Endothelial cell of umbilical vein (primary cell): Measurements from ENCODE around the gene ATXN7. TPM values are rescaled to one million over a fixed set of nuclear protein-coding genes. Genes with fewer than 3 reads are reported as not detected.
A peak's percentile ranks its signal among the peaks of the same experiment; 100 is the strongest.

Experiments used
- BruUV-seq: library from RNA; stranded (reverse); fragments of 400-500 nt; replicated peaks from 2 replicates; lab custom pipeline; 2021; lab: Mats Ljungman, UMichigan
- CTCF ChIA-PET: fragments of 300-600, 350-600 bp; sonication (Branson Sonifier 250); formaldehyde crosslinking; loops from one replicate; lab custom pipeline; 2021; ENCODE audit warnings: antibody characterized with exemption, inconsistent platforms; lab: Charles Lee
- POLR2A ChIA-PET: fragments of 300-600, 350-600 bp; sonication (Branson Sonifier 250); formaldehyde crosslinking; loops from one replicate; lab custom pipeline; 2021; ENCODE audit warnings: antibody characterized with exemption, inconsistent platforms; lab: Charles Lee
- DNase-seq: peaks from one replicate; pipeline ENCODE4 v3.0.0-alpha.2; 2011; ENCODE audit warnings: low read depth, low spot score
- FAIRE-seq: peaks from 2 replicates; lab custom pipeline; 2011; peaks lifted over from hg19 to GRCh38; lab: Jason Lieb, UNC
- H2AFZ ChIP-seq: 2 replicates; pipeline ENCODE4 v1.6.0; 2012; ENCODE audit warnings: low read depth, low read length, control low read depth, inconsistent platforms
- H3K27ac ChIP-seq: 2 replicates; pipeline ENCODE4 v1.5.1; 2011; ENCODE audit warnings: low read depth, mild to moderate bottlenecking, control low read depth, low read length, moderate library complexity; ENCODE audit not compliant: insufficient read depth
- H3K27me3 ChIP-seq, 2 experiments: 2 replicates each; pipeline versions ENCODE4 v1.6.0 to v1.6.1; 2011; ENCODE audit warnings: low read length in 2 of 2, mixed read lengths in 1 of 2; ENCODE audit not compliant: control insufficient read depth in 2 of 2, insufficient read depth in 2 of 2
- H3K36me3 ChIP-seq, 2 experiments: 2 replicates in 1 of 2; 3 replicates in 1 of 2; pipeline ENCODE4 v1.5.1; 2011; ENCODE audit warnings: low read length in 2 of 2, mild to moderate bottlenecking in 1 of 2, moderate library complexity in 1 of 2; ENCODE audit not compliant: control insufficient read depth in 2 of 2, insufficient read depth in 2 of 2; ENCODE audit errors: extremely low read depth in 1 of 2
- H3K4me1 ChIP-seq: 3 replicates; pipeline ENCODE4 v1.5.1; 2011; ENCODE audit warnings: mild to moderate bottlenecking, low read length; ENCODE audit not compliant: control insufficient read depth, insufficient read depth; ENCODE audit errors: extremely low read depth
- H3K4me2 ChIP-seq: 2 replicates; pipeline ENCODE4 v1.6.1; 2011; ENCODE audit warnings: low read length, control low read depth, mixed read lengths; ENCODE audit not compliant: insufficient read depth
- H3K4me3 ChIP-seq, 3 experiments: fragments of 200-600 bp in 1 of 3; sonication (generic), shearing (Covaris generic) in 1 of 3; replicated peaks in 1 of 3; 2 replicates each; pipeline ENCODE4 v1.5.1; 2011 to 2016; ENCODE audit warnings: control low read depth in 3 of 3, low read length in 3 of 3, mild to moderate bottlenecking in 2 of 3, inconsistent platforms in 1 of 3, low read depth in 1 of 3, moderate library complexity in 1 of 3; ENCODE audit not compliant: insufficient read depth in 1 of 3
- H3K79me2 ChIP-seq: 2 replicates; pipeline ENCODE4 v1.6.0; 2012; ENCODE audit warnings: low read length, inconsistent platforms; ENCODE audit not compliant: control insufficient read depth, insufficient read depth
- H3K9ac ChIP-seq: replicated peaks from 2 replicates; pipeline ENCODE3; 2011; ENCODE audit warnings: low read length, control low read depth; ENCODE audit not compliant: insufficient read depth; ENCODE audit errors: extremely low read depth
- H3K9me1 ChIP-seq: replicated peaks from 3 replicates; pipeline ENCODE4 v1.6.0; 2011; ENCODE audit warnings: mild to moderate bottlenecking, low read length; ENCODE audit not compliant: control insufficient read depth, insufficient read depth; ENCODE audit errors: extremely low read depth
- H3K9me3 ChIP-seq: replicated peaks from 2 replicates; pipeline ENCODE4 v1.5.1; 2012; ENCODE audit warnings: low read length, inconsistent platforms; ENCODE audit not compliant: control insufficient read depth, insufficient read depth
- H4K20me1 ChIP-seq: replicated peaks from 2 replicates; pipeline ENCODE3; 2011; ENCODE audit warnings: mild to moderate bottlenecking, low read length; ENCODE audit not compliant: control insufficient read depth, insufficient read depth; ENCODE audit errors: extremely low read depth
- CTCF ChIP-seq, 2 donors: IDR thresholded peaks; 1 replicate in 1 of 2; 2 replicates in 1 of 2; pipeline ENCODE4 v1.5.1; 2011; ENCODE audit warnings: low read length in 2 of 2, mild to moderate bottlenecking in 2 of 2, moderate library complexity in 2 of 2, control low read depth in 1 of 2, inconsistent platforms in 1 of 2, low read depth in 1 of 2; ENCODE audit not compliant: insufficient read depth in 1 of 2; ENCODE audit errors: extremely low read depth in 1 of 2
- EZH2 ChIP-seq: IDR thresholded peaks from 2 replicates; pipeline ENCODE4 v1.6.1; 2012; ENCODE audit warnings: borderline replicate concordance, low read depth, mild to moderate bottlenecking, moderate library complexity, low read length, inconsistent platforms; ENCODE audit not compliant: severe bottlenecking
- FOS ChIP-seq: IDR thresholded peaks from 2 replicates; pipeline ENCODE4 v1.6.1; 2011; ENCODE audit warnings: mild to moderate bottlenecking, low read length, moderate library complexity, borderline replicate concordance; ENCODE audit not compliant: insufficient read depth
- GATA2 ChIP-seq: IDR thresholded peaks from 2 replicates; pipeline ENCODE4 v1.7.0; 2011; ENCODE audit warnings: low read depth, mild to moderate bottlenecking, moderate library complexity, mixed read lengths, low read length; ENCODE audit not compliant: insufficient read length, insufficient read depth
- JUN ChIP-seq: IDR thresholded peaks from 2 replicates; pipeline ENCODE4 v1.6.1; 2011; ENCODE audit warnings: borderline replicate concordance, low read depth; ENCODE audit not compliant: insufficient read length, insufficient read depth
- MAX ChIP-seq: IDR thresholded peaks from 2 replicates; pipeline ENCODE4 v1.6.1; 2011; ENCODE audit not compliant: insufficient read depth, insufficient read length
- MYC ChIP-seq: IDR thresholded peaks from one replicate; pipeline ENCODE4 v1.6.1; 2011; ENCODE audit warnings: mild to moderate bottlenecking, low read depth, low read length
- POLR2A ChIP-seq: IDR thresholded peaks from 2 replicates; pipeline ENCODE4 v1.6.1; 2012; ENCODE audit warnings: low read depth, mild to moderate bottlenecking, control low read depth, low read length
- POLR2AphosphoS5 ChIP-seq: IDR thresholded peaks from 2 replicates; pipeline ENCODE4 v1.6.1; 2012; ENCODE audit warnings: low read depth, mild to moderate bottlenecking, control low read depth, low read length, moderate library complexity; ENCODE audit not compliant: insufficient read depth
- dilution Hi-C: fragments of 300-500 bp; cut with MboI; formaldehyde crosslinking; loops from one replicate; pipeline ENCODE4 v1.15.0; 2019; ENCODE audit warnings: low sequenced_read_pairs; ENCODE audit not compliant: extremely low pct_ligation_motif_present
- intact Hi-C: fragments of 100-400 bp; cut with micrococcal nuclease; formaldehyde crosslinking; loops from one replicate; pipeline ENCODE4 v1.10.0; 2022
- polyA plus RNA-seq, 4 experiments: library from polyadenylated mRNA; depleted of rRNA in 3 of 4; stranded (reverse) in 3 of 4; unstranded in 1 of 4; fragments of >200 nt; gene quantifications; 2 replicates each; pipeline versions ENCODE4 v1.2.1 to v1.2.3, GENCODE V29; 2011 to 2012; ENCODE audit warnings: missing spikeins in 1 of 4
- total RNA-seq: library from RNA; stranded (reverse); gene quantifications from 2 replicates; pipeline ENCODE4 v1.2.3, GENCODE V29; 2021

Gene ATXN7
- total and polyA plus RNA-seq, 2 donors (not counting 3 experiments of a cell fraction or from before 2014, with no cell fraction given): 21.2 to 34.7 TPM

- TF ChIP-seq CTCF (IDR thresholded peaks at IDR 0.05; ENCODE audit: extremely low read depth in 1 of 2, insufficient read depth in 1 of 2, low read depth in 1 of 2, low read length in 2 of 2) (no peak), MAX (no peak), FOS (no peak), POLR2AphosphoS5 (no peak), JUN (no peak), GATA2 (no peak), EZH2 (no peak), MYC (no peak), POLR2A (no peak)
- intact Hi-C loops: loop anchor here (5.0 kb wide), 2 partner anchors 52 to 88 kb away; no protein-coding TSS in a partner anchor
- dilution Hi-C loops: no loop called here
These were observed 46.3 kb downstream of the ATXN7 start for GRCh38 chr3:63910001-63910400.

More at GRCh38 chr3:63910001-63910400, 46.3 kb downstream of the ATXN7 start:
- Histone ChIP-seq H3K9ac (no peak overlapping the region), H3K27me3 (no peaks in the 10 kb centered on the region), H3K9me1 (no peaks in the 10 kb centered on the region), H3K4me2 (no peak overlapping the region), H2AFZ (no peak overlapping the region), H3K4me1 (peaks cover 24% of the 10 kb centered on the region), H3K27ac (no peak overlapping the region), H4K20me1 (no peaks in the 10 kb centered on the region), H3K9me3 (no peaks in the 10 kb centered on the region), H3K4me3 (no peak overlapping the region), H3K79me2 (peaks cover 18% of the 10 kb centered on the region), H3K36me3 (peaks cover 0 to 2% of the 10 kb centered on the region in 2 experiments)
- DNase-seq (no peak), FAIRE-seq (peak; percentile 24)
- POLR2A ChIA-PET: no interaction called here
- no TSS peak for BruUV-seq
- CTCF ChIA-PET: interaction anchor here (0.9 to 3.0 kb wide), 3 partner anchors 9 to 84 kb away, joined by 3 to 8 read pairs (median 3); no protein-coding TSS in a partner anchor
